Esophagus squamous epithelium (tissue), 5 donors: ENCODE measurements around the gene FLNB. TPM values are rescaled to one million over a fixed set of nuclear protein-coding genes. Genes with fewer than 3 reads are reported as not detected.
A peak's percentile ranks its signal among the peaks of the same experiment; 100 is the strongest.
"Not testable (repeated sequence)": the region's sequence is repeated elsewhere in the genome, so short reads cannot be mapped to it uniquely, and the experiment has no call there.

ENCODE experiments used
- DNase-seq: peaks from one replicate; lab custom pipeline; 2025; lab: John Stamatoyannopoulos, UW
- H3K27ac ChIP-seq, 4 donors: fragments of 200-600 bp; sonication (generic); one replicate each; pipeline ENCODE4 v1.5.1; 2016 to 2019; ENCODE audit warnings: mild to moderate bottlenecking in 1 of 4
- H3K27me3 ChIP-seq, 4 donors: fragments of 200-600 bp; sonication (generic); 1 replicate in 3 of 4; 2 replicates in 1 of 4; pipeline versions ENCODE4 v1.5.1 to v1.6.0; 2017 to 2021; ENCODE audit warnings: antibody characterized with exemption in 1 of 4
- H3K36me3 ChIP-seq, 3 donors: fragments of 200-600 bp; sonication (generic); one replicate each; pipeline ENCODE4 v1.5.1; 2016 to 2019
- H3K4me1 ChIP-seq, 3 donors: fragments of 200-600 bp; sonication (generic); one replicate each; pipeline ENCODE4 v1.5.1; 2017 to 2019
- H3K4me3 ChIP-seq, 4 donors: fragments of 200-600 bp; sonication (generic); 1 replicate in 3 of 4; 2 replicates in 1 of 4; pipeline ENCODE4 v1.5.1; 2016 to 2019; ENCODE audit warnings: mild to moderate bottlenecking in 2 of 4, moderate library complexity in 1 of 4
- H3K9me3 ChIP-seq, 3 donors: fragments of 200-600 bp; sonication (generic); one replicate each; pipeline ENCODE4 v1.5.1; 2016 to 2019
- CTCF ChIP-seq, 6 experiments: fragments of 450-650 bp in 4 of 6; fragments of 200-600 bp in 2 of 6; sonication (generic) in 2 of 6; IDR thresholded peaks; one replicate each; pipeline ENCODE4 v1.5.1; 2016 to 2019; ENCODE audit warnings: antibody characterized with exemption in 6 of 6, mild to moderate bottlenecking in 4 of 6, moderate library complexity in 4 of 6
- POLR2A ChIP-seq, 4 donors: fragments of 450-650 bp; IDR thresholded peaks; one replicate each; pipeline ENCODE4 v1.6.1; 2017; ENCODE audit warnings: antibody characterized with exemption in 4 of 4, mild to moderate bottlenecking in 4 of 4, moderate library complexity in 3 of 4
- WGBS, 2 donors: methylation state at CpG; one replicate each; pipeline ENCODE4 v1.1.5; 2018; 5-methylcytosine and 5-hydroxymethylcytosine counted together
- intact Hi-C: fragments of 100-400 bp; cut with DNase I; formaldehyde crosslinking; loops from one replicate; pipeline ENCODE4 v1.15.0; 2022
- total RNA-seq, 4 donors: library from RNA; depleted of rRNA; stranded (reverse); fragments of >200 nt; gene quantifications; one replicate each; pipeline ENCODE4 v1.1.0, GENCODE V29; 2016
- donor health status: DM: yes; HTN: yes; CAD: no.

FLNB gene
- total RNA-seq, 4 donors from 2014 or later: 65.4 to 77.0 (median 71.5) TPM

DNA sequence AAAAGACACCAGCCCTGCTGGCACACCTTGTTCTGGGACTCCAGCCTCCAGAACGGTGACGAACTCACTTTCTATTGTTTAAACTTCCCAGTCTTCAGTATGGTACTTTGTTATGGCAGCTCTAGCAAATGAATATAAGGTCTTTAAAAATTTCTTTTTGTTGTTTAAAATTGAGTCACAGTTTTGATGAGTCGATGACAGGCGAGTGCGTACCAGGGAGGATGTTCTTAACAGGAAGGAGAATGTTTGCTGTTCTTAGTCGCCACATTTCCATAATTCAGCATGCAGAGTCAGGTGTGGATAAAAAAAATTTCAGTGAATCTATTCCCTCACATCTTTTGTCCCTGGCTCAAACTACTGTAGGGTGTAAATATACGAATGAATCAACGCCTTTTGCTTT is 190.1 kb downstream of the FLNB start:
- Histone ChIP-seq H3K27ac (peak overlapping the region; percentile 35 to 74 (median 59)), H3K36me3 (no peaks in the 10 kb centered on the region), H3K4me1 (peaks cover 8 to 43% (median 20%) of the 10 kb centered on the region in 3 donors), H3K9me3 (no peaks in the 10 kb centered on the region), H3K4me3 (no peak overlapping the region), H3K27me3 (no peaks in the 10 kb centered on the region)
- intact Hi-C loops: no loop called here
- WGBS, 2 donors: 31 to 42% methylated on average over 8 of the region's 8 CpGs
- no peak for DNase-seq
- TF ChIP-seq CTCF (IDR thresholded peaks at IDR 0.05): no peak

DNA sequence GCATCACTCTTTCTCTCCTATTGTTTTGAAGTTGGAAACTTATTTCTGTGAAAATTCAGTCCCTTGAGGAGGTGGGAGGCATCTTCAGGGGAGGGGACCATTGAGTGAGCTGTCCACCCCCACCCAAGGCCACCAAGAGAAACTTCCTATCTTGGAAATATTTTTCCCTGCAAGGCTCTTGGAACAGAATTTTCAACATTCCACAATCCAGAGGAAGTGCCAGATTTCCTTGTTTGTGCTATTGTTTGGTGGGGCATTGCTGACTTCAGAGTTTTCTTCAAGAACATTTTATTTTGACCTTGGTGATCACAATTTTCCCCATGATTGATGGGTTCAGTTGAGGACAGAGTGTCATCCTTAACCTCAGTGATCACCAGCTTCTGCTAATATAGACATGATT is 190.6 kb downstream of the FLNB start:
- H3K4me1 ChIP-seq: peaks cover 8 to 43% (median 20%) of the 10 kb centered on the region in 3 donors
- H3K4me3 ChIP-seq: no peak overlapping the region
- H3K27me3 ChIP-seq: no peaks in the 10 kb centered on the region
- TF ChIP-seq POLR2A (IDR thresholded peaks at IDR 0.05) (no peak), CTCF (IDR thresholded peaks at IDR 0.05) (no peak)
- H3K9me3 ChIP-seq: no peaks in the 10 kb centered on the region
- no peak for DNase-seq
- intact Hi-C loops: no loop called here
- no peaks in the 10 kb centered on the region for H3K36me3 ChIP-seq
- H3K27ac ChIP-seq: peak overlapping the region in 3 of 4 donors; percentile 55 to 74 (median 63)

- DNase-seq: no peak
- H3K9me3 ChIP-seq: no peaks in the 10 kb centered on the region
- intact Hi-C loops: no loop called here
- H3K36me3 ChIP-seq: no peaks in the 10 kb centered on the region
- no peak overlapping the region for H3K4me3 ChIP-seq
- TF ChIP-seq POLR2A (IDR thresholded peaks at IDR 0.05) (no peak), CTCF (IDR thresholded peaks at IDR 0.05) (no peak)
- H3K27ac ChIP-seq: peak overlapping the region in 3 of 4 donors; percentile 49 to 74 (median 49)
- peaks cover 8 to 43% (median 20%) of the 10 kb centered on the region in 3 donors for H3K4me1 ChIP-seq
- no peaks in the 10 kb centered on the region for H3K27me3 ChIP-seq
These were observed 192.0 kb downstream of the FLNB start for GRCh38 chr3:58200121-58200709.

- Histone ChIP-seq H3K9me3 (no peaks in the 10 kb centered on the region), H3K36me3 (no peaks in the 10 kb centered on the region), H3K27ac (peak overlapping the region in 3 of 4 donors; percentile 35 to 49 (median 49)), H3K4me1 (peaks cover 10 to 46% (median 21%) of the 10 kb centered on the region in 3 donors), H3K27me3 (no peaks in the 10 kb centered on the region), H3K4me3 (no peak overlapping the region)
- TF ChIP-seq CTCF (IDR thresholded peaks at IDR 0.05): no peak
- no peak for TF ChIP-seq POLR2A (IDR thresholded peaks at IDR 0.05)
- no peak for DNase-seq
- 36 to 47% methylated on average over 7 to 8 of the region's 11 CpGs for WGBS, 2 donors
- intact Hi-C loops: no loop called here
These were observed 192.7 kb downstream of the FLNB start for GRCh38 chr3:58200846-58201355.

DNA sequence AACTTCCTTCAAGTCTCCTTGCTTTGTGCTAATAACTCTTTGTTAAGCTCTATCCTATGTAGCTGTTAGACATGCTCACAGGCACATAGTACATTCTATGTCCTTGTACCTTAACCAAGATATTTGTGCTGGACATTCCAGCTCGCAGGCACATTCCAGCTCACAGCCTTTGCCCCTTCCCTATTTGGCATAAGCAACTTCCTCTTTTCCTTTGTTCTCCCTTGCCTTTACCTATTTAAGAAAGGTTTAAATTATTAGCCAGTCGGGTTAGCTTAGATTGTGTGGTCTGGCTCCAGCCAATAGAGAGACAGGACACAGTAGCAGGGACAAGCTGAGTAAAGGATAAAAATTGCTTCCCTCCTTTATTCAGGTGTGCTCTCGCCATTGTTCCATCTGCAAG is 193.2 kb downstream of the FLNB start:
- H3K27ac ChIP-seq: peak overlapping the region in 1 of 4 donors; percentile 35
- H3K4me3 ChIP-seq, DNase-seq, intact Hi-C loops, H3K9me3 ChIP-seq, H3K36me3 ChIP-seq, H3K27me3 ChIP-seq: not testable (repeated sequence)
- WGBS, 2 donors: 68 to 75% methylated on average over 3 of the region's 3 CpGs
- H3K4me1 ChIP-seq: peaks cover 15 to 52% (median 25%) of the 10 kb centered on the region in 3 donors
